ENCODE data around the gene OTULIN.

Gene OTULIN

GRCh38 chr5:14723701-14724132 is 59.2 kb downstream of the OTULIN start:
- Histone ChIP-seq H3K4me2 (no peak overlapping the region), H3K4me1 (ENCODE audit: low read depth, poor library complexity, severe bottlenecking) (peaks cover 6% of the 10 kb centered on the region), H3K9ac (no peak overlapping the region), H3K27ac (no peak overlapping the region), H4K20me1 (ENCODE audit: insufficient read depth) (no peaks in the 10 kb centered on the region), H2AFZ (ENCODE audit: low read depth) (no peak overlapping the region), H3K79me2 (ENCODE audit: insufficient read depth, low read depth) (no peaks in the 10 kb centered on the region), H3K27me3 (ENCODE audit: insufficient read depth, low read depth) (no peaks in the 10 kb centered on the region), H3K36me3 (ENCODE audit: insufficient read depth) (no peaks in the 10 kb centered on the region), H3K4me3 (IDR thresholded peaks at IDR 0.05; ENCODE audit: insufficient read depth, low read depth, low read length) (no peak overlapping the region)
- TF ChIP-seq, protein P1, sequence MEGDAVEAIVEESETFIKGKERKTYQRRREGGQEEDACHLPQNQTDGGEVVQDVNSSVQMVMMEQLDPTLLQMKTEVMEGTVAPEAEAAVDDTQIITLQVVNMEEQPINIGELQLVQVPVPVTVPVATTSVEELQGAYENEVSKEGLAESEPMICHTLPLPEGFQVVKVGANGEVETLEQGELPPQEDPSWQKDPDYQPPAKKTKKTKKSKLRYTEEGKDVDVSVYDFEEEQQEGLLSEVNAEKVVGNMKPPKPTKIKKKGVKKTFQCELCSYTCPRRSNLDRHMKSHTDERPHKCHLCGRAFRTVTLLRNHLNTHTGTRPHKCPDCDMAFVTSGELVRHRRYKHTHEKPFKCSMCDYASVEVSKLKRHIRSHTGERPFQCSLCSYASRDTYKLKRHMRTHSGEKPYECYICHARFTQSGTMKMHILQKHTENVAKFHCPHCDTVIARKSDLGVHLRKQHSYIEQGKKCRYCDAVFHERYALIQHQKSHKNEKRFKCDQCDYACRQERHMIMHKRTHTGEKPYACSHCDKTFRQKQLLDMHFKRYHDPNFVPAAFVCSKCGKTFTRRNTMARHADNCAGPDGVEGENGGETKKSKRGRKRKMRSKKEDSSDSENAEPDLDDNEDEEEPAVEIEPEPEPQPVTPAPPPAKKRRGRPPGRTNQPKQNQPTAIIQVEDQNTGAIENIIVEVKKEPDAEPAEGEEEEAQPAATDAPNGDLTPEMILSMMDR (conservative IDR thresholded peaks at IDR 0.05; ENCODE audit: low read depth, low read length) = no peak

DNA sequence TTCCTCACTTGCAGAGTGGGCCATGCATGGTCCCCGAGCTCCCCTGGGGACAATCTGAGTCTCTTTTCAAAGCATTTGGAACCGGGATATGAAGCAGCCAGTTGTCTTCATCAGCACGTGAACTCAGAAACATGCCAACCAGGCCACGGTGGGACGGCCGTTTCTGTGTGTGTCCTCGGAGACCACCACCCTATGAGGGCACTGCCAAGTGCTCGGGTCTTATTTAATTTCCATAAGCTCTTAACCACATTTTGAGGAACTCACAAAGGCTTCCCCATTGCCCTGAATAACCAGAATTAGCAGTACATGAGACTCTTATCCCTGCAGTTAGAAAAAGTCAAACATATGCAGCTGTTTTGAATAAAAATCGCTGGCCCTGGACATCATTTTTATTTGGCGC is 60.1 kb downstream of the OTULIN start:
- no peak overlapping the region for H3K27ac ChIP-seq

GRCh38 chr5:14726066-14726838 is 61.7 kb downstream of the OTULIN start:
- no peaks in the 10 kb centered on the region for H4K20me1 ChIP-seq (ENCODE audit: insufficient read depth)
- H3K27ac ChIP-seq = no peak overlapping the region
- no peaks in the 10 kb centered on the region for H3K27me3 ChIP-seq (ENCODE audit: insufficient read depth, low read depth)
- no peaks in the 10 kb centered on the region for H3K79me2 ChIP-seq (ENCODE audit: insufficient read depth, low read depth)
- no peak overlapping the region for H3K9ac ChIP-seq
- no peaks in the 10 kb centered on the region for H3K36me3 ChIP-seq (ENCODE audit: insufficient read depth)
- TF ChIP-seq, protein P1 (conservative IDR thresholded peaks at IDR 0.05; ENCODE audit: low read depth, low read length) = no peak
- no peak overlapping the region for H3K4me2 ChIP-seq
- H3K4me1 ChIP-seq (ENCODE audit: low read depth, poor library complexity, severe bottlenecking) = peaks cover 6% of the 10 kb centered on the region
- no peak overlapping the region for H3K4me3 ChIP-seq (IDR thresholded peaks at IDR 0.05; ENCODE audit: insufficient read depth, low read depth, low read length)
- H2AFZ ChIP-seq (ENCODE audit: low read depth) = no peak overlapping the region

More for the DNA sequence above, 60.1 kb downstream of the OTULIN start:
- no peaks in the 10 kb centered on the region for H4K20me1 ChIP-seq (ENCODE audit: insufficient read depth)
- peaks cover 6% of the 10 kb centered on the region for H3K4me1 ChIP-seq (ENCODE audit: low read depth, poor library complexity, severe bottlenecking)
- H3K4me3 ChIP-seq (IDR thresholded peaks at IDR 0.05; ENCODE audit: insufficient read depth, low read depth, low read length) = no peak overlapping the region
- no peak overlapping the region for H2AFZ ChIP-seq (ENCODE audit: low read depth)
- TF ChIP-seq, protein P1 (conservative IDR thresholded peaks at IDR 0.05; ENCODE audit: low read depth, low read length) = no peak
- no peak overlapping the region for H3K4me2 ChIP-seq
- no peaks in the 10 kb centered on the region for H3K79me2 ChIP-seq (ENCODE audit: insufficient read depth, low read depth)
- H3K27me3 ChIP-seq (ENCODE audit: insufficient read depth, low read depth) = no peaks in the 10 kb centered on the region
- H3K9ac ChIP-seq = no peak overlapping the region
- no peaks in the 10 kb centered on the region for H3K36me3 ChIP-seq (ENCODE audit: insufficient read depth)

DNA sequence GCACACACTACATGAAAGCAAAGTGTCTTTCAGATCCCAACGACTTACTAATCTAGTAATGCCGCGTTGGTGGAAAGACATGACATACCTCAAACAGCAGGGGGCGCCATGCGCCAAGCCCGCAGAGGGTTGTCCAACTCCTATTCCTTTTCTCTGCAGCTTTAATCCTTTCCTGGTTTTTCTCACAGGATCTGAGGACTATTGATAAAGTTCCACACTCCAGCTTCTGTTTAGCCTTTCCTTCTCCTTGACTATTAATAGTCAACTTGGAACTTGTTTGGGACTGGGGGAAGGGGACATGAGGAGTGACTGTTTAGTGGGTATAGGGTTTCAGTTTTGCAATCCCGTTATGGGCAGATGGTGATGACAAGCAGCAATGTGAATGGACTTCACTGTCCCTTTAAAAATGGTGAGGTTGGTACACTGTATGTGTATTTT is 62.9 kb downstream of the OTULIN start:
- Histone ChIP-seq H4K20me1 (ENCODE audit: insufficient read depth) (no peaks in the 10 kb centered on the region), H3K4me1 (ENCODE audit: low read depth, poor library complexity, severe bottlenecking) (peaks cover 6% of the 10 kb centered on the region), H3K79me2 (ENCODE audit: insufficient read depth, low read depth) (no peaks in the 10 kb centered on the region), H3K9ac (no peak overlapping the region), H3K27me3 (ENCODE audit: insufficient read depth, low read depth) (no peaks in the 10 kb centered on the region), H3K36me3 (ENCODE audit: insufficient read depth) (no peaks in the 10 kb centered on the region), H3K4me3 (IDR thresholded peaks at IDR 0.05; ENCODE audit: insufficient read depth, low read depth, low read length) (no peak overlapping the region), H3K4me2 (no peak overlapping the region), H2AFZ (ENCODE audit: low read depth) (no peak overlapping the region), H3K27ac (no peak overlapping the region)
- TF ChIP-seq, protein P1 (conservative IDR thresholded peaks at IDR 0.05; ENCODE audit: low read depth, low read length) = peak; percentile 100

Measured in KMS-11 (cell line).